ENCODE data around the gene AKAP3.

AKAP3 gene

DNA sequence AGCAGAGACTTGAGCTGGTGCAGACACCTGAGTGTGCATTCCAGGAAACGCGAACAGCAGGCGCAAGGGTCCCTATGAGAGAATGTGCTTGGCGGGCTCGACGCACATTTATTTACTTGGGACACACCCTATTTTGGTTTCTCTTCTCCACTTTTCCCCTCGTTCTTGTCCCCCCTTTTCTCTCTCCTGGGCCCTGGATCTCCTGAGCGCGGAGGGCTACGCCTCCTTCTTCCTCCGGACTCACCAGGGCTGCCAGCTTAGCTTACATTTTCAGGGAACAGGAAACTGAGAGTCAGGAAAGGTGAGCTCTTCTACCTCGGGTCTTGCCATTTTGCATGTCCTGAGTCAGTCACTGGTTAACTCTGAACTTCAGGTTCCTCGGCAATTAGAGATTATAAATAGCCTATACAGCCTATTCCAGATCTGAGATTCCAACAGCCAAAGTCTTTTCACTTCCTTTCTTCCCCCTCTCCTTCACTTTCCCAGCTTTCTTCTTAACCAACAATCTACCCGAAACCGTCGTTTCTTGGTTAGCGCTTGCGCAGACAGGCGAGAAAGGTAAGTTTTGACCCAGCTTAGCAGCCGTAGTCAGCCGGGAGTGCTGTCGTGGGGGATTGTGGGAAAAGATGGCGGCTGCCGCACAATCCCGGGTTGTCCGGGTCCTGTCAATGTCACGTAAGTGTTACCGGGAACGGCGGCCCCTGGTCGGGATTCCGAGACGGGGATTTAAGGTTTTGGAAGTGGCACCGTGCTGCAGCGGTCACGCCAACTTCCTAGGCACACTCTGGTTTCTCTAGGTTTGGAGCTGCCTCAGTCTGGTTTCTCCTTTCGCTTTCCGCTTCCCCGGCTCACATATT, at the start of gene AKAP3, which contains the start of gene NDUFA9:
Gene AKAP3 (minus strand): TSS at position 551 of the 857 bp plus-strand sequence. CDS start 10,855 bp downstream, outside the sequence.
Gene NDUFA9 (plus strand): TSS at position 614 of the 857 bp plus-strand sequence. CDS start 13 bp downstream, at position 627.
- DNase-seq (ENCODE audit: low spot score), result peak; percentile 82

DNA sequence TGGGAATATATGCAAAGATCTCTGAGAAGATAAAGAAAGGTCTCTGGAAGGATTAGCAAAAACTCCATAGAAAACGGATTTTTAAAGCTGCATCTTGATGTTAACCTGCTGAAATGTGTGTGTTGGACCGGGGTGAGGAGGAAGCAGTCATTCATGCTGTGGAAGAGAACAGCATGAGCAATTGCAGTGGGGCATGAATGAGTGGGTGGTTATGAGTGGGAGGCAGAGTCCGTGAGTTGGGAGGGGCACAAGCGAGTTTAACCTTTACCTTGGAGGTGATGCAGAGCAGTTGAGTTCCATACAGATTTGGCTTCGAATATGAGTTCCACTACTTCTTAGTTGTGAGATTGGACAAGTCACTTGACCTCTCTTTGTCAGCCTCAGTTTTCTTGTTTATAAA, 41.9 kb upstream of the AKAP3 start:
- no peak for DNase-seq (ENCODE audit: low spot score)

DNA sequence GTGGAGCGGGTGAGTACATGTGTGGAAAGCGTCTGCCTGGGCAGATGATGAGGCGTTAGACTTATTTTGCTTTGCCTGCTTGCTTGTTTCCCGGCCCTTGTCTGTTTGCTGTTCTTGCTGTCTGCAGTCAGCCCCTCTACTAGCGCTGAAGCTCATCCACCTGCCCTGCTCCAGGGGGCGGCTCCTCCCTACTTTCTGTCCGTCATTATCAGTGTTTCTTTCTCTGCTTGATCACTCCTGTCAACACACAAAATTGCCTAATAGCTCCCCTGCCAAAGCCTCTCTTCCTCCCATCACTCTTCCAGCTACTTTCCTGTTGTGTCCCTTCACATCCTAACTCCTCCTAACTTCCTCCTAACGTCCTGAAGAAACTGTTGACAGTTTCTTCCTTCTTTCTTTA, 36.5 kb upstream of the AKAP3 start:
- no peak for DNase-seq (ENCODE audit: low spot score)

DNA sequence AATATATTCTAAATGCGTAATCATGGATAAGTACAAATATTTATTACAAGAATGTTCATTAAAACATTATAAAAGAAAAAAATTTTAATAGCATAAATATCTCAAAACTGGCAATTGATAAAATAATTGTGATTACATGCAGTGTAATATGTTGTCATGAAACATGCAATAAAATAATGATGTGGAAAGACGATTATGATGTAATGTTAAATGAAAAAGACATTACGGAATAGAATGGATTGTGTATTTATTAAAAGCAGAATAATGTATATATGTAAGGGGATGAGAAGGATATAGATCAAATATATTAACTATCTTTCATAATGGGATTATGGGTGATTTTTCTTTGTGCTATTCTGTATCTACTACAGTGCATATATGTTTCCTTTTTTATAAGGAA, 32.9 kb upstream of the AKAP3 start:
- DNase-seq (ENCODE audit: low spot score), result no peak

DNA sequence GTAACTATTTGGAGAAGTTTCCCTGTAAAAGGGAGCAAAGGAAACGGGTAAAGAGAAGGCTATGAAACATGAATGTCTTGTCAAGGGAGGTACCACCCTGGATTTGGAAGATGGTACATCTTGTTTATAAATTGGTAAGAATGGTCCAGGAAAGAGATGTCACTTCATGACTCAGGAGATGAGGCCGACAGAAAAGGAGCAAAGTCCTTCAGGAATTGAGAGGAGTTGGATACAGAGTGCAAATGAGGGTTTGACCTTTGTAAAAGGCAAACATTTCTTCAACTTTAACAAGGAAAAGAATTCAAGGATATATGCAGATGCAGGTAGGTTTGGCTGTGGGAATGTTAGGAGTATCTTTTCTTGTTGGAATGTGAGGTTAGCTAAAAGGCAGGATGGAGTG, 30.9 kb upstream of the AKAP3 start:
- no peak for DNase-seq (ENCODE audit: low spot score)

DNA sequence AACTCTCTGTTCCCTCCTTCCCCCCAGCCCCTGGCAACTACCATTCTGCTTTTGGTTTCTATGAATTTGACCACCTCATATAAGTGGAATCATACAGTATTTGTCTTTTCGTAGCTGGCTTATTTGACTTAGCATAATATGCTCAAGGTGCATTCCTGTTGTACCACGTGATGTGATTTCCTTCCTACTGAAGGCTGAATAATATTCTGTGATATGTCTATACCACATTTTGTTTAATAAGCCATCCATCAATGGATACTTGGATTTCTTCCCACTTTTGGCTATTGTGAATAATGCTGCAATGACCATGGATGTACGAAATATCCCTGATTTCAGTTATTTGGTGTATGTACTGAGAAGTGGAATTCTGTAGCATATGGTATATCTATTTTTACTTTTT, 16.4 kb upstream of the AKAP3 start:
- no peak for DNase-seq (ENCODE audit: low spot score)

DNA sequence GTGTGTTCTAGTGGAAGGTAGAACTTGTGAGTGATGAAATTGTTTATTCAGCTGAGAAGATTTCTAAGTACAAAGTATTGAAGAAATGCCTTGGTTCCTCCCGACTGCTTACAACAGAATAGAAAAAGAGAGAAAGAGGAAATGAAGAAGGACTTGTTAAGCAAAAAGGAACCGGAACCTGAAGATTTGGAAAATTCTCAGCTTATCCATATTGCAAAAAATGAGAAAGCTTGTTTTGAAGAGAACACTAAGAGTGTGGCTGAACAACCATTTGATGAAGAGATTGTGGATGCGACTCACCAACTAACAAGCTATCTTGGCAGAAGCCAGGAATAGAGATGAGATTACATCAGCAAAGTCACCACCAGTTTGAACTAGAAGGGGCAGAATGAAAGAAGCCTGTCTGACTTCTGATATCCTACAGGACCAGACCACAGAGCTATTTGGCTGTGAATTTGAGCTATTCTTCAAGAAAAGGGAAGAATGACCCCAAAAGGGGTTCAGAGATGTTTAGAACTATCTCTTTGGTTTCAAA, 15.2 kb upstream of the AKAP3 start:
- no peak for DNase-seq (ENCODE audit: low spot score)

DNA sequence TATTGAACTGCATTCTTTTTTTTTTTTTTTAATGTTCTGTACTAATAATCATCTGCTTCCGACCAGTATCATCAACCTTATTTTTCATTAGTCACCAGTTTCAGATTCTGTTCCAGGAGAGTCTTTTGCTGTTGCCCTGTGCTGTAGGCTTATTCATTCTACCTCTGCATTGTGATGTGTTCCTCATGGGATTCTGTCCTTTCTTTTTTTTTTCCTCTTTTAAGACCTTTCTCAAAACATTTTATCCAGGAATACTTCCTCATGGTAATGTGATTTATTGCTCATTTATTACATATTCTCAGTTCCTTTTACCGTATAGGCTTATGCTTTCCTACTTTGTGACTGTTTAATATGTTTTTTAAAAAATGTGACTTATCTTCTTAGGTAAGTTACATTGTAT, 4.8 kb upstream of the AKAP3 start:
- no peak for DNase-seq (ENCODE audit: low spot score)

DNA sequence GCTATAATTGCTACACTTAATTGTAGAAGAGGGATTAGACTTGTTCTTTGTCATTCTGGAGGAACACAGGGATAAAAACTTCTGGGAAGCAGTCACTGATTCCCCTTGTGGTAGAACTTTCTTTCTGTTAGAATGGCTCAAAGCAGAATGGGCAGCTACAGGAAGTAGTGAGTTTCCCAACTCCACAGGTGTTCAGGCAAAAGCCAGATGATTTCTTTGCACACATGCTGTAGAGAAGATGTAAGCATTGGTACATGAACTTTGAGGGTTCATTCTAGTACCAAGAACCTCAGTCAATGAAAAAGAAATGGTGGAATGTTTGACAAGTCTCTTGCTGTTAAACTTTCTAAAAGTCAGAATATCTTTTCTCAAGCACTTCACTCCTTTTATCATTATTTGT, 4.4 kb upstream of the AKAP3 start:
- DNase-seq (ENCODE audit: low spot score), result no peak

DNA sequence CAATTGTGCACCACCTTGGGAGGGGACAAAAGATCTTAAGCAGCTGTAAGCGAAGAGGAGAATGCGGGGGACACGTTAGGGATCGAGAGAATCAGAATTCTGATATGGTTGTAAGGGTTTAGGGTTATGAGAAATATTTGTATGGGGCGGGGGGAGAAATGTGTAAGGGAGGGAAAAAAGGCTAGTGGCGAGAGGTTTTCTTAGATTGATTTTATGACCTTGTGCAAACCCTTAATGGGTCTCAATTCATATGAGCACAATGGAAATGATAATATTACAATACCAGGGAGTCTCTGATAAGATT, 459 bp upstream of the AKAP3 start:
- DNase-seq (ENCODE audit: low spot score), result no peak

DNA sequence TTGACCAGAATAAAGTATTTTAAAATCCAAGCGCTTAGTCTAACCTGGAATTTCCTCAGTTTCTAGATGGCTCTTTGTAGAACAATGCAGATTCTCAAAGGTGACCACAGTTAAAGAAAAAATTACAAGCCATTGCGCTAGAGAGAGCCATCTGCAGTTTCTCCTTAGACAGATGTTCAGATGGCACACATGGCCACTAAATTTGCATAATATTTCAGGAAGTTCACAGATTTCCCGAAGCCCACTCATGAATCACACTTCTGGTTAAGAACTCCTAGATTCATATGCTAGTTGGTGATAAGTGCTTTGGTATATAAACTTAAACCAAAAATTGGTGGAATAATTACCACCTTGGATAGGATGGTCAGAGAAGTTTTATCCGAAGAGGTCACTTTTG, 749 bp downstream of the AKAP3 start:
- no peak for DNase-seq (ENCODE audit: low spot score)

DNA sequence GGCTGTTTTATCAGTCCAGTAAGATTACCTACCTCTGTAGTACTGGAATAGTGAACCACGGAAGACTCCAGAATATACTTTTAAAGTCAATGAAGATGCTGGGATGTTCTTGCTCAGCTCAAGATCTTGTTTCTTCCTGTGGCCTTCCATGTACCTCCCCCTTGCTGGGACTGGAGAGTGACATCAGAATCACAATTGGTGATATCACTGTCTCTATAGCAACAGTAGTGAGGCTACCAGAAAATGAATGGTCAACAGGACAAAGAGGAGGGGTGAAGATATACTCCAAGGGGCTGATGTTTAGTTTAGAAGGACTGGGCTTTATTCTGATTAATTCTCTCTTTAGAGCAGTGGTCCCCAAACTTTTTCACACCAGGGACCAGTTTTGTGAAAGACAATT, 3.8 kb downstream of the AKAP3 start:
- DNase-seq (ENCODE audit: low spot score), result no peak

DNA sequence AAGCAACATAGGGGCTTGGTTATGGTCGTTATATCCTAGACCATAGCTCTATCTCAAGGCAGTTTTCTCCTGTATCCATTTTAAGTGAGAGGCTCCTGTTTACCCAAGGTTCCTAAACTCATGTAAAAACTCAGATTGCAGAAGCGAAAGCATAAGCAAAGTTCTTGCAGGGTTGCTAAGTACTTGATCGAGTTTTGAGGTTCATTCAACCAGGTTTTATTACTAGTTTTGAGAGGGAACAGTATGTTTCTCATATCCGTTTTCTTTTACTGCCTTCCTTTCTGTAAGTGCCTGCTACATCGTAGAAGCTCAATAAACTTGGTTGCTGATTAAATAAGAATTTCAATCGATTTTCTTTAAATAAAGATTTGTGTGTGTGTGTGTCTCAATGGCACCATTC, 5.1 kb downstream of the AKAP3 start:
- DNase-seq (ENCODE audit: low spot score), result no peak

DNA sequence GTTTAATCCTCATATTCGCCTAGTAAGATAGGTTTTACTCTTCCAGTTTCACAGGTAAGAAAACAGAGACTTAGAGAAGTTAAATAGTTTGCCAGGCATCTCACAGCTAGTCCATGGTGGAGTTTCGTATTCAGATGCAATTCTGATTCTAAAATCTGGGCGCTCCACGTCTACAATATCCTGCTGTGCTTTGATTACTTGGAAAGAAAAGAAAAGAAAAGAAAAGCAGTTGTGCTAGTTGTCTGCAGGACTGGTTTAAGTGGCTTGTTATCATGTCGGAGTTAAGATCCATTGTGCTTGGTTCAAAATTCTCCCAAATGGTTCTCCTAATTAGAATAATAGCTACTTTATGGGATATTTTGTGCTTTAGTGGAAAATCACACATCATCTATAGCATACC, 18.6 kb downstream of the AKAP3 start:
- no peak for DNase-seq (ENCODE audit: low spot score)

DNA sequence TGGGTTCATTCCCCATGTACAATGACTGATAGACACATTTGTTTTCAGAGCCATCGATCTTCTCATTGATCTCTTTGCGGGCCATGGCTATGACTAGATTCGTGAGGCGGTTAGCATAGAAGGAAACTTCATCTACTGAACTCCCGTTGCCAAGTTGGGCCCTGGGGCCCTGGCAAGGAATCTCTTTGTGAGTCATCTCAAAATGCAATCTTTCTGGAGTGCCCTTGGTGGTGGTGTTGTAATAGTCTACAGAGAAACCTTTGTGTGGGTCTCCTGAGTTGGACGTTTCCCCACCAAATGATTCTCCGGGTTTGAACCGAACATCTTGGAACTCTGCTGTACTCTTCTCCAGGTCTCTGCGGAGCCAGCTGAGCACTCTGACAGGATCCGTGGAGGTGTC, 20.4 kb downstream of the AKAP3 start:
- DNase-seq (ENCODE audit: low spot score), result no peak

DNA sequence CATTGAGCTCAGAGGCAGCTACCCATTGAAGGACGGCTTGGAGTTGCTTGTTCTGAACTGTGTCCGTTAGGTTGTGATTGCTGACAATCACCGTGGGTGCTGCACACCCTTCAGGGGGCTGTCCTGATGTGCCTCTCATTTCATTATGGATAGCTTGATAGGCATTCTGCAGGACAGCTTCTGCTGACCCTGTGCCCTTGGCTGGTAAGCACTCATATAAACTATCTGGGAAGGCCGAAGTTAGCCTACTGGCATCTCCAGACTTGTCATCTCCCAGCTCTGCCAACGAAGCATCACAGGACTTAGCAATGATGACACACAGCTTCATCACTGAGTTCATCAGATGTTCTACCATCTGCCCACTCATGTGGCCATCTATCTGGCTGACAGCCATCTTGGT, 22.3 kb downstream of the AKAP3 start:
- DNase-seq (ENCODE audit: low spot score), result no peak

DNA sequence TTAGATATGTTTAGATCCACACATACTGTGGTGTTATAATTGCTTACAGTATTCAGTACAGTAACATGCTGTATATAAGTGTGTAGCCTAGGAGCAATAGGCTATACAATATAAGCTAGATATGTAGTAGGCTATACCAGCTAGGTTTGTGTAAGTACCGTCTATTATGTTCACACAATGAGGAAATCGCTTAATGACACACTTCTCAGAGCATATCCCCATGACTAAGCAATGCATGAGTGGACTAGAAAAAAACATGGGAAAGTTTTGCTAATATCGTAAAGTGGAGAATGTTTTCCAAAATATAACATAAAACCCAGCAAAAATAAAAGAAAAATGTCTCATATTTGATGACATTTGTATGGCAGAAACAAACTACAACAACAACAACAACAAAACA, 27.3 kb downstream of the AKAP3 start:
- no peak for DNase-seq (ENCODE audit: low spot score)

DNA sequence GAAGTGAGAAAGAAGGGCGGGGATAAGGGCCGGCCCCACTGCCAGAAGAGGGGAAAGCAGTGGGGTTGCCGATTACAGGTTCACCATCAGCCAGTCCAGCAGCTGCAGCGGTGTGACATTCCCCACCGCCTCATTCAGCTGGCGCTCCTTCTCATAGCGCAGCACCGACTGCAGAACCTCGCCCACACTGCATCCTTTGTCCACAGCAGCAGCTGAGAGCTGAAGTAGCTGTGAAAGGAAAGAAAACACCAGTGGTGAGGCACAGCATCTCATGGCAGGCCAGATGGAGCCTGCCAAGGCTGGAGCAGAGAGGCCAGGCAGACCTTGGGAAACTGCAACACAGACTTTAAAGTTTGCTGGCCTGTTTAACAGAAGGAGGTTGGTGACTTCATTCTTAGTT, 33.2 kb downstream of the AKAP3 start:
- no peak for DNase-seq (ENCODE audit: low spot score)

DNA sequence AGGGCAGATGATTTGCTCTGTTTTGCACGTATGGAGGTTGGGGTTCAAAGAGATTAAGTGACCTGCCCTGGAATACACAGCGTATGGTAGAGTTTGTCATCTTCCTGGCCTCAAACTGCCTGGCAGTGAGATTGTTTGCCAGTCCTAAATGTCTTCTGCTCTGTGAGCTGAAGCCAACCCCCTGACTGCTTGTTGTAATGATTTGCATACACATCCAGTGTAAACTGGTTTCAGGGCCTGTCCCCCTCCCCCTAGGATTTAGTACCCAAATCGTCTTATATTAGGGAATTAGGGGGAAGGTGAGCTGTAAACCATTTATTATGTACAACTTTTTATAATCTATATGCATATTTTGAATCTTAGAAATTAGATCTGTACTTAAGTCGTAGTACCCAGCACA, 38.4 kb downstream of the AKAP3 start:
- no peak for DNase-seq (ENCODE audit: low spot score)

DNA sequence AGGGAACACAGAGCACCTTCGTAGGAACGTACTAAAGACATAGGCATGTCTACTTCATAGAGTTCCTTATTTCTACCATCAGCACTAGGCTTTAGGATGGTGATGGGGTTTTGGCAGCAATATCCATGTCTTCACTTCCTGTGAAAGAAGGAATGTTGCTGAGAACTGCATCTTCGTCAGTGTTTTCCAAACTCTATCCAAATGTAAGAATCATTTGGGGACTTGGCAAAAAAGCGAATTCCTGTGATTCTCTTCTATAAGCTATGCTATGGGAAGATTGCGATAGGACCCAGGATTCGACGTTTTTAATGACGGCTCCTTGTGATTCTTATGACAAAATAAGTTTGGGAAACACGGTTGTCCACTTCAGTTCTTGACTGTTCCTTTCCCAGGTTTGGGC, 39.8 kb downstream of the AKAP3 start:
- no peak for DNase-seq (ENCODE audit: low spot score)

DNA sequence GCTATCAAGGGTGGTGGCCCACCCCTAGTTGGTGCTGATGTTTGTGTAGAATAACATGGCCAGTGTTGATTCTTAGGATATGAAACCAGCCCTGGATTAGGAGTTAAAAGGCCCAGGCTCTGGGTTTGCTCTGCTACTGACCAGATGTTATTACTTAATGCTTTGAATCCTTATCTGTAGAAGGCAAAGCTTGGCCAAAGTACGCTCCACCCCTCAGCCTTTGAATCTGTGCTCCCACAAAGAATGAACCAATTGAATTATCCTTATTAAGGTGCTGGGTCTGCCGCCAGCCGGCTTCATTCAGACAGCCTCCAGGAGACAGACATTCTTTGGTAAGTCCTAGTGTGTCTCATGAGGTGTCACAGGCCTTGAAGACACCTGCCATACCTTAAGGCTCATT, 41.8 kb downstream of the AKAP3 start:
- DNase-seq (ENCODE audit: low spot score), result no peak

DNA sequence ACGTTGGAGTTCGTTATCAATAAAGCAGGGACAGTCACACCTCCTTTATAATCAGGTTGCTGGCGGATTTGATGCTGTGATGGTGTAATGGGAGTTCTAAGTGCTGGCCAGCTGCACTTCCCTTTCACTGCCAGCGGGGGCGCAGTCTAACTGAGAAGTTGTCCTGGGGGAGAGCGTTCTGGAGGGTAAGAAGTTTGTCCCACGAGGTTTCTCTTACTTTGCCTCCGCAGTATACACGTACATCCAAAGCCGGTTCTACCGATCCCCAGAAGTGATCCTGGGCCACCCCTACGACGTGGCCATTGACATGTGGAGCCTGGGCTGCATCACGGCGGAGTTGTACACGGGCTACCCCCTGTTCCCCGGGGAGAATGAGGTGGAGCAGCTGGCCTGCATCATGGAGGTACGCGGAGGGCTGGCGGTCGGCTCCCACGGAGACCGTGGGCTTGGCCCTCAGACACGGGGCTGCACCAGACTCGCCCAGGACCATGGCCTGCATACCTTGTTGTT, 44.1 kb downstream of the AKAP3 start:
- DNase-seq (ENCODE audit: low spot score), result peak; percentile 81

DNA sequence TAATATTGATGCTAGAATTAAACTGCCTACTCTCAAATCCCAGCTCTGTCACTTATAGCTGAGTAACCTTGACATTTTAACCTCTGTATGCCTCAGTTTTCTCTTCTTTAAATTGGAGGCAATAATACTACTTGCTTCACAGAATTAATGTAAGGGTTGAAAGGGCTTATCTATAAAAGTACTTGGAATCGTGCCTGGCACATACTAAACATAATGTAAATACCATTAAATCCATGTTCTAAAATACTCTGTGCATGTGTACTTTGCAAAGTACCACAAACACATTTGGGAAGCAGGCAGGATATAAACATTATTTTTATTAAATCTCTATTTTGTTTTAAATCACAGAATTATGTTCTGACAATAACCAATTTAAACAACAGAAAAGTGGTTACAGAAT, 44.9 kb downstream of the AKAP3 start:
- no peak for DNase-seq (ENCODE audit: low spot score)

DNA sequence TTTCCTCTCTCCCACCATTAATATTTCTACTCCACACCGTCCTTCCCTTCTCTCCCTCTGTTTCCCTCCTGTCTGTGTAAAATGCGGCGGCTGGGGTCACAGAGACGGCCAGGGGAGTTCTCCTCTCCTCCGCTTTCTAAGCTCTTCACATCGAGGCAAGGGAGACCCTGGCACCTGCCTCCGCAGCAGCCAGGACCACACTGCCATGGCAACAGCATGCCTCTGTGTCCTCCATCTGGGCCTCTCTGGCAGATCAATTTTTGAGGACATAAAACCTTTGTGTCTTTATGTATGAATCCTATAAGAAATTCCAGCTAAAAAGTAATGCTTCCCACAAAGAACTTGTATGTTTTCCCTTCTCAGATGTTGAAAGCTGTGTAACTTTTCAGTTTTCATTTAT, 45.4 kb downstream of the AKAP3 start:
- no peak for DNase-seq (ENCODE audit: low spot score)

Data from hematopoietic multipotent progenitor cell treated with erythropoietin and hydrocortisone succinate and interleukin-3 and kit ligand, for 17 days (in vitro differentiated cells).